K562 (cell line): ENCODE results near the gene DMBT1.

Source experiments
- CTCF ChIP-seq, 3 experiments: IDR thresholded peaks in 2 of 3; conservative IDR thresholded peaks in 1 of 3; 2 replicates each; pipeline ENCODE4 v1.5.1; 2011 to 2012; ENCODE audit warnings: low read length in 3 of 3, mild to moderate bottlenecking in 3 of 3, control low read depth in 2 of 3, improper control_type of control experiment in 1 of 3, inconsistent platforms in 1 of 3, low read depth in 1 of 3, mixed read lengths in 1 of 3, moderate library complexity in 1 of 3; ENCODE audit not compliant: insufficient read depth in 2 of 3
- NCOA4 ChIP-seq: fragments of 450-650 bp; IDR thresholded peaks from 2 replicates; pipeline ENCODE4 v1.6.1; 2018; ENCODE audit warnings: mild to moderate bottlenecking; ENCODE audit not compliant: partially characterized antibody
- POLR2A ChIP-seq: fragments of 450-650 bp; conservative IDR thresholded peaks from 2 replicates; pipeline ENCODE4 v1.6.1; 2016
- U2AF1 ChIP-seq: fragments of 200-400 bp; formaldehyde crosslinking; optimal IDR thresholded peaks from 2 replicates; pipeline ENCODE3; 2017; ENCODE audit warnings: mild to moderate bottlenecking, low read depth, low read length, moderate library complexity
- TF ChIP-seq, protein P1 (sequence below), 2 experiments: IDR thresholded peaks; 2 replicates each; pipeline ENCODE4 v1.6.1; 2012; ENCODE audit warnings: improper control_type of control experiment in 2 of 2, low read depth in 2 of 2, low read length in 2 of 2, borderline replicate concordance in 1 of 2

- TF ChIP-seq CTCF (IDR thresholded peaks at IDR 0.05 in 2 of 3, conservative IDR thresholded peaks at IDR 0.05 in 1 of 3; ENCODE audit: insufficient read depth in 2 of 3, low read depth in 1 of 3, low read length in 3 of 3) (no peak), POLR2A (no peak), U2AF1 (no peak), NCOA4 (no peak)
- TF ChIP-seq, protein P1, sequence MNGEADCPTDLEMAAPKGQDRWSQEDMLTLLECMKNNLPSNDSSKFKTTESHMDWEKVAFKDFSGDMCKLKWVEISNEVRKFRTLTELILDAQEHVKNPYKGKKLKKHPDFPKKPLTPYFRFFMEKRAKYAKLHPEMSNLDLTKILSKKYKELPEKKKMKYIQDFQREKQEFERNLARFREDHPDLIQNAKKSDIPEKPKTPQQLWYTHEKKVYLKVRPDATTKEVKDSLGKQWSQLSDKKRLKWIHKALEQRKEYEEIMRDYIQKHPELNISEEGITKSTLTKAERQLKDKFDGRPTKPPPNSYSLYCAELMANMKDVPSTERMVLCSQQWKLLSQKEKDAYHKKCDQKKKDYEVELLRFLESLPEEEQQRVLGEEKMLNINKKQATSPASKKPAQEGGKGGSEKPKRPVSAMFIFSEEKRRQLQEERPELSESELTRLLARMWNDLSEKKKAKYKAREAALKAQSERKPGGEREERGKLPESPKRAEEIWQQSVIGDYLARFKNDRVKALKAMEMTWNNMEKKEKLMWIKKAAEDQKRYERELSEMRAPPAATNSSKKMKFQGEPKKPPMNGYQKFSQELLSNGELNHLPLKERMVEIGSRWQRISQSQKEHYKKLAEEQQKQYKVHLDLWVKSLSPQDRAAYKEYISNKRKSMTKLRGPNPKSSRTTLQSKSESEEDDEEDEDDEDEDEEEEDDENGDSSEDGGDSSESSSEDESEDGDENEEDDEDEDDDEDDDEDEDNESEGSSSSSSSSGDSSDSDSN (IDR thresholded peaks at IDR 0.05; ENCODE audit: borderline replicate concordance in 1 of 2, low read depth in 2 of 2, low read length in 2 of 2): no peak
These were observed 64.0 kb downstream of the DMBT1 start for GRCh38 chr10:122624546-122624945.
